Measurements from ENCODE around the gene CARMIL1. TPM values are rescaled to one million over a fixed set of nuclear protein-coding genes. Genes with fewer than 3 reads are reported as not detected.

Gene CARMIL1
- total RNA-seq, 1 donor from 2014 or later = 3.4 TPM

- H3K4me1 Mint-ChIP-seq = no peaks in the 10 kb centered on the region
- peaks cover 32% of the 10 kb centered on the region for H3K27me3 Mint-ChIP-seq
- intact Hi-C loops (cut with micrococcal nuclease) = no loop called here
- no peaks in the 10 kb centered on the region for H3K36me3 Mint-ChIP-seq (ENCODE audit: low read depth)
- H3K27ac Mint-ChIP-seq = no peak overlapping the region
- CTCF ChIA-PET = no interaction called here
- DNase-seq (no peak), ATAC-seq (ENCODE audit: low read depth) (no peak)
- POLR2A ChIA-PET = no interaction called here
- no peaks in the 10 kb centered on the region for H3K9me3 Mint-ChIP-seq
- no peak overlapping the region for H3K4me3 Mint-ChIP-seq
- TF ChIP-seq, protein P1, sequence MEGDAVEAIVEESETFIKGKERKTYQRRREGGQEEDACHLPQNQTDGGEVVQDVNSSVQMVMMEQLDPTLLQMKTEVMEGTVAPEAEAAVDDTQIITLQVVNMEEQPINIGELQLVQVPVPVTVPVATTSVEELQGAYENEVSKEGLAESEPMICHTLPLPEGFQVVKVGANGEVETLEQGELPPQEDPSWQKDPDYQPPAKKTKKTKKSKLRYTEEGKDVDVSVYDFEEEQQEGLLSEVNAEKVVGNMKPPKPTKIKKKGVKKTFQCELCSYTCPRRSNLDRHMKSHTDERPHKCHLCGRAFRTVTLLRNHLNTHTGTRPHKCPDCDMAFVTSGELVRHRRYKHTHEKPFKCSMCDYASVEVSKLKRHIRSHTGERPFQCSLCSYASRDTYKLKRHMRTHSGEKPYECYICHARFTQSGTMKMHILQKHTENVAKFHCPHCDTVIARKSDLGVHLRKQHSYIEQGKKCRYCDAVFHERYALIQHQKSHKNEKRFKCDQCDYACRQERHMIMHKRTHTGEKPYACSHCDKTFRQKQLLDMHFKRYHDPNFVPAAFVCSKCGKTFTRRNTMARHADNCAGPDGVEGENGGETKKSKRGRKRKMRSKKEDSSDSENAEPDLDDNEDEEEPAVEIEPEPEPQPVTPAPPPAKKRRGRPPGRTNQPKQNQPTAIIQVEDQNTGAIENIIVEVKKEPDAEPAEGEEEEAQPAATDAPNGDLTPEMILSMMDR (IDR thresholded peaks at IDR 0.05) = no peak
Observed at GRCh38 chr6:25630508-25631278, 351.5 kb downstream of the CARMIL1 start.

GRCh38 chr6:25635886-25636317 is 356.7 kb downstream of the CARMIL1 start:
- intact Hi-C loops (cut with micrococcal nuclease) = no loop called here

DNA sequence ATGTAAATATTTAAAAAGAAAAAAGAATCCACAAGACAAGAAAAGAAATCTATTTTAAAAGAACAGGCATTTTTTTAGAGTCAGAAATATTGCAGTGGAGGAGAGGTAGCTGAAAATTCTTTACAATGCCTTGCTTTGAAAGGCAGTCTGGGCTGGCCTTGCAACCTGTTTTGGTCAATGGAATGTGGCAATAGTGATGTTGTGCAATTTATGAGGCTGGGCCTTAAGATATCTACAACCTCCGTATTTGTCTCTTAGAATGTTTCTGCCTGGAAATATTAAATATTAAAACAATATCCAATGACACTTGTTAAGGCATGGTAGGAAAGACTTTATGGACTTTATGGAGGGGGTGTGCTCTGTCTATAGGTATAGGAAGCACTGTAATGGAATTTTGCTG is 358.0 kb downstream of the CARMIL1 start:
- Mint-ChIP-seq H3K27me3 (peaks cover 37% of the 10 kb centered on the region), H3K4me1 (no peaks in the 10 kb centered on the region), H3K36me3 (ENCODE audit: low read depth) (no peaks in the 10 kb centered on the region), H3K9me3 (peaks cover 7% of the 10 kb centered on the region), H3K4me3 (no peak overlapping the region), H3K27ac (no peak overlapping the region)
- POLR2A ChIA-PET = no interaction called here
- intact Hi-C loops (cut with micrococcal nuclease) = no loop called here
- TF ChIP-seq, protein P1 (IDR thresholded peaks at IDR 0.05) = no peak
- DNase-seq (no peak), ATAC-seq (ENCODE audit: low read depth) (no peak)
- CTCF ChIA-PET = no interaction called here

More at GRCh38 chr6:25635886-25636317, 356.7 kb downstream of the CARMIL1 start:
- DNase-seq (no peak), ATAC-seq (ENCODE audit: low read depth) (no peak)
- Mint-ChIP-seq H3K4me3 (no peak overlapping the region), H3K36me3 (ENCODE audit: low read depth) (no peaks in the 10 kb centered on the region), H3K27ac (no peak overlapping the region), H3K27me3 (peaks cover 35% of the 10 kb centered on the region), H3K9me3 (no peaks in the 10 kb centered on the region), H3K4me1 (no peaks in the 10 kb centered on the region)
- TF ChIP-seq, protein P1 (IDR thresholded peaks at IDR 0.05) = no peak
- ChIA-PET POLR2A (no interaction called here), CTCF (no interaction called here)

DNA sequence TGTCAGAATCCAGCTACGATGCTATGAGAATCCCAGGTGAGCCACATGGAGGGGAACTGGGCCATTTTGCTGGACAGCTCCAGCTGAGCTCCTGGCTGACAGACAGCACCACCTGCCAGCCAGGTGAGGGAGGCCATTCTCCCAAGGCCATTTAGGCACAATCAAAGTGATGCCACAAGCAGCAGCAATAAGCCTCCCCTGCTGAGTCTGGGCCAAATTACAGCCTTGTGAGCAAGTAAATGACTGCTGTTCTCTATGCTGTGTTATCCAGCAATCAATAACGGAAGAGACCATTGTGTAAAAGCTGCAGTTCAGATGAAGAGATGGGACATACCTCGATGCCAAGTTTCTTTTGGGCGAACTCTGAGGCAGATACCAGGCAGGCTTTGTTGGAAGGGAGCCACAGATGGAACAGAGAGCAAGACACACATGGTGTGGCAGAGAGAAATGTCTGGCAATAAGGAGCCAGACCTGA is 358.8 kb downstream of the CARMIL1 start:
- TF ChIP-seq, protein P1 (IDR thresholded peaks at IDR 0.05) = no peak
- intact Hi-C loops (cut with micrococcal nuclease) = no loop called here
- Mint-ChIP-seq H3K9me3 (peaks cover 7% of the 10 kb centered on the region), H3K36me3 (ENCODE audit: low read depth) (no peaks in the 10 kb centered on the region), H3K4me3 (no peak overlapping the region), H3K27ac (no peak overlapping the region), H3K4me1 (no peaks in the 10 kb centered on the region), H3K27me3 (peaks cover 42% of the 10 kb centered on the region)
- no peak for ATAC-seq (ENCODE audit: low read depth)
- ChIA-PET POLR2A (no interaction called here), CTCF (no interaction called here)
- DNase-seq = no peak

- ATAC-seq (ENCODE audit: low read depth) = no peak
- TF ChIP-seq, protein P1 (IDR thresholded peaks at IDR 0.05) = no peak
- Mint-ChIP-seq H3K4me1 (no peaks in the 10 kb centered on the region), H3K4me3 (no peak overlapping the region), H3K36me3 (ENCODE audit: low read depth) (no peaks in the 10 kb centered on the region), H3K27me3 (peaks cover 51% of the 10 kb centered on the region), H3K27ac (no peak overlapping the region), H3K9me3 (peaks cover 7% of the 10 kb centered on the region)
- no peak for DNase-seq
- intact Hi-C loops (cut with micrococcal nuclease) = no loop called here
- POLR2A ChIA-PET = no interaction called here
- CTCF ChIA-PET = interaction anchor here (1.0 kb wide), 1 partner anchor 374 kb away, joined by 3 read pairs; no protein-coding TSS in a partner anchor
Observed at GRCh38 chr6:25639653-25640052, 360.5 kb downstream of the CARMIL1 start.
